ENCODE data around the gene RBMS3.

The RBMS3 gene

GRCh38 chr3:29565236-29565635, 284.4 kb downstream of the RBMS3 start:
- Histone ChIP-seq H3K4ac (ENCODE audit: low read depth, low read length) (no peak overlapping the region), H3K4me1 (ENCODE audit: control insufficient read depth in 1 of 2, insufficient read depth in 2 of 2, low read length in 2 of 2) (no peaks in the 10 kb centered on the region), H3K79me1 (ENCODE audit: low read length) (no peaks in the 10 kb centered on the region), H3K9me3 (ENCODE audit: insufficient read depth, low read depth, low read length) (no peaks in the 10 kb centered on the region), H3K36me3 (ENCODE audit: control insufficient read depth in 1 of 2, insufficient read depth in 2 of 2, low read length in 2 of 2) (no peaks in the 10 kb centered on the region), H4K8ac (ENCODE audit: low read depth, low read length) (no peak overlapping the region), H3K23ac (ENCODE audit: low read length) (no peak overlapping the region), H3K4me2 (ENCODE audit: low read length) (no peak overlapping the region), H3K79me2 (ENCODE audit: control insufficient read depth, insufficient read depth, low read length, poor library complexity) (no peaks in the 10 kb centered on the region), H2AFZ (ENCODE audit: insufficient read depth, low read length, poor library complexity) (no peak overlapping the region), H2AK5ac (ENCODE audit: low read length) (no peak overlapping the region), H3K9ac (ENCODE audit: low read length) (no peak overlapping the region), H2BK5ac (ENCODE audit: low read depth, low read length, poor library complexity) (no peak overlapping the region), H3K27ac (ENCODE audit: low read depth, low read length) (no peak overlapping the region), H4K91ac (ENCODE audit: low read depth, low read length) (no peak overlapping the region), H3K18ac (ENCODE audit: low read length) (no peak overlapping the region), H3K14ac (ENCODE audit: low read length) (no peak overlapping the region), H2BK120ac (ENCODE audit: insufficient read depth, low read length, poor library complexity) (no peak overlapping the region), H3K27me3 (ENCODE audit: insufficient read depth, low read length) (no peaks in the 10 kb centered on the region), H3K4me3 (ENCODE audit: low read depth, low read length) (no peak overlapping the region), H2BK12ac (ENCODE audit: low read length) (no peak overlapping the region), H4K12ac (ENCODE audit: low read depth, low read length) (no peak overlapping the region)
- DNase-seq, result no peak

DNA sequence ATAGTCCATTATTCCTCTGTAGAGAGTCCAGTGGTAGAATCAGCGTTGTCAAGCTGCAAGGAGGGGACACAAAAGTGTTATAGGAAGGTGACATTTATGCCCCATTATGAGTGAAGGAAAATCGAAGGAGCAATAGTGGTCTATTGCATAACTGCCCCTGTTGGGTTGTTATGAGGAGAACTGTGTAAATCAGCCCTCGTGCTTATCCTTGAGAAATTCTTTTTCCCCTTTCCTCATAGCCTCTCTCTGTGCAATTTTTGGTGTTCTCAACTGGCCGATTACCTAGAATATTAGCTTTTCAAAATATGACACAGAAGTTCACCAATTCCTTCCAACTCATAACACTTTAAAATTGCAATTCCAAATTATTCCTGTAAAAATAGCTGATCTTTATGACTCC, 286.6 kb downstream of the RBMS3 start:
- Histone ChIP-seq H3K27me3 (ENCODE audit: insufficient read depth, low read length) (no peaks in the 10 kb centered on the region), H2AFZ (ENCODE audit: insufficient read depth, low read length, poor library complexity) (no peak overlapping the region), H3K18ac (ENCODE audit: low read length) (no peak overlapping the region), H4K91ac (ENCODE audit: low read depth, low read length) (no peak overlapping the region), H2BK12ac (ENCODE audit: low read length) (no peak overlapping the region), H2AK5ac (ENCODE audit: low read length) (no peak overlapping the region), H3K4me3 (ENCODE audit: low read depth, low read length) (no peak overlapping the region), H3K9ac (ENCODE audit: low read length) (no peak overlapping the region), H4K8ac (ENCODE audit: low read depth, low read length) (no peak overlapping the region), H4K12ac (ENCODE audit: low read depth, low read length) (no peak overlapping the region), H2BK120ac (ENCODE audit: insufficient read depth, low read length, poor library complexity) (no peak overlapping the region), H3K4ac (ENCODE audit: low read depth, low read length) (no peak overlapping the region), H3K23ac (ENCODE audit: low read length) (no peak overlapping the region), H3K9me3 (ENCODE audit: insufficient read depth, low read depth, low read length) (no peaks in the 10 kb centered on the region), H2BK5ac (ENCODE audit: low read depth, low read length, poor library complexity) (no peak overlapping the region), H3K4me2 (ENCODE audit: low read length) (no peak overlapping the region), H3K27ac (ENCODE audit: low read depth, low read length) (no peak overlapping the region), H3K79me1 (ENCODE audit: low read length) (no peaks in the 10 kb centered on the region), H3K14ac (ENCODE audit: low read length) (no peak overlapping the region), H3K36me3 (ENCODE audit: control insufficient read depth in 1 of 2, insufficient read depth in 2 of 2, low read length in 2 of 2) (no peaks in the 10 kb centered on the region), H3K4me1 (ENCODE audit: control insufficient read depth in 1 of 2, insufficient read depth in 2 of 2, low read length in 2 of 2) (no peaks in the 10 kb centered on the region), H3K79me2 (ENCODE audit: control insufficient read depth, insufficient read depth, low read length, poor library complexity) (no peaks in the 10 kb centered on the region)
- WGBS (ENCODE audit: extremely low coverage, insufficient coverage, insufficient read length), result no CpG with 5 or more reads among the region's 4 CpGs
- no peak for DNase-seq

DNA sequence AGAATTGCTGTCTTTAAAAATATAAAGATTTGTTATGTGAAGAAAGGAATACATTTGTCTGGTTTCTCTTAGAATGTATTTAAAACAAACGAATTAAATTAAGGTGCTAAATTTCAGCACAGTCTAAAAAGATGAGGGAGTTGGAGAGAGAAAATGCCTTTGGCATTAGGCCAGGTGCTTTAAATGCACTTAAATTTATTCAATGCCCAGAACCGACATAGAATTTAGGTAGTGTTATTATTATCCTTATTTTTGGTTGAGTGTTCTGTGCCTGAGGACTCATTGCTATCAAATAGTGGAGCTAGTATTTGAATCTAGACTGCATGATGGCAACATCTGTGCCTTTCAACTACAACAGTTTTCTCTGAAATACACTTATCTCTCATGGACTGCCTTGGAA, 287.5 kb downstream of the RBMS3 start:
- H3K79me1 ChIP-seq (ENCODE audit: low read length), result no peaks in the 10 kb centered on the region
- no peak overlapping the region for H2BK12ac ChIP-seq (ENCODE audit: low read length)
- H3K79me2 ChIP-seq (ENCODE audit: control insufficient read depth, insufficient read depth, low read length, poor library complexity), result no peaks in the 10 kb centered on the region
- no peak overlapping the region for H4K12ac ChIP-seq (ENCODE audit: low read depth, low read length)
- no peak overlapping the region for H2BK120ac ChIP-seq (ENCODE audit: insufficient read depth, low read length, poor library complexity)
- no peak overlapping the region for H2AFZ ChIP-seq (ENCODE audit: insufficient read depth, low read length, poor library complexity)
- no peak overlapping the region for H2BK5ac ChIP-seq (ENCODE audit: low read depth, low read length, poor library complexity)
- no peak for DNase-seq
- H3K36me3 ChIP-seq (ENCODE audit: control insufficient read depth in 1 of 2, insufficient read depth in 2 of 2, low read length in 2 of 2), result no peaks in the 10 kb centered on the region
- H3K9ac ChIP-seq (ENCODE audit: low read length), result no peak overlapping the region
- no peak overlapping the region for H4K8ac ChIP-seq (ENCODE audit: low read depth, low read length)
- no peak overlapping the region for H4K91ac ChIP-seq (ENCODE audit: low read depth, low read length)
- no peaks in the 10 kb centered on the region for H3K27me3 ChIP-seq (ENCODE audit: insufficient read depth, low read length)
- no peak overlapping the region for H3K14ac ChIP-seq (ENCODE audit: low read length)
- H3K4ac ChIP-seq (ENCODE audit: low read depth, low read length), result no peak overlapping the region
- H3K18ac ChIP-seq (ENCODE audit: low read length), result no peak overlapping the region
- no peak overlapping the region for H3K4me3 ChIP-seq (ENCODE audit: low read depth, low read length)
- no peak overlapping the region for H3K4me2 ChIP-seq (ENCODE audit: low read length)
- no peak overlapping the region for H3K23ac ChIP-seq (ENCODE audit: low read length)
- H3K27ac ChIP-seq (ENCODE audit: low read depth, low read length), result no peak overlapping the region
- no peaks in the 10 kb centered on the region for H3K4me1 ChIP-seq (ENCODE audit: control insufficient read depth in 1 of 2, insufficient read depth in 2 of 2, low read length in 2 of 2)
- no peak overlapping the region for H2AK5ac ChIP-seq (ENCODE audit: low read length)
- no CpG with 5 or more reads among the region's 2 CpGs for WGBS (ENCODE audit: extremely low coverage, insufficient coverage, insufficient read length)
- no peaks in the 10 kb centered on the region for H3K9me3 ChIP-seq (ENCODE audit: insufficient read depth, low read depth, low read length)

GRCh38 chr3:29576181-29576580, 295.3 kb downstream of the RBMS3 start:
- H3K4me2 ChIP-seq (ENCODE audit: low read length), result no peak overlapping the region
- no peak overlapping the region for H2BK120ac ChIP-seq (ENCODE audit: insufficient read depth, low read length, poor library complexity)
- no peak overlapping the region for H3K4me3 ChIP-seq (ENCODE audit: low read depth, low read length)
- no peak for DNase-seq
- no peak overlapping the region for H2BK12ac ChIP-seq (ENCODE audit: low read length)
- no peak overlapping the region for H4K91ac ChIP-seq (ENCODE audit: low read depth, low read length)
- H3K79me1 ChIP-seq (ENCODE audit: low read length), result no peaks in the 10 kb centered on the region
- H3K18ac ChIP-seq (ENCODE audit: low read length), result no peak overlapping the region
- H2AK5ac ChIP-seq (ENCODE audit: low read length), result no peak overlapping the region
- H2BK5ac ChIP-seq (ENCODE audit: low read depth, low read length, poor library complexity), result no peak overlapping the region
- H4K12ac ChIP-seq (ENCODE audit: low read depth, low read length), result no peak overlapping the region
- no peak overlapping the region for H3K9ac ChIP-seq (ENCODE audit: low read length)
- H4K8ac ChIP-seq (ENCODE audit: low read depth, low read length), result no peak overlapping the region
- no peaks in the 10 kb centered on the region for H3K9me3 ChIP-seq (ENCODE audit: insufficient read depth, low read depth, low read length)
- no peaks in the 10 kb centered on the region for H3K79me2 ChIP-seq (ENCODE audit: control insufficient read depth, insufficient read depth, low read length, poor library complexity)
- no peak overlapping the region for H2AFZ ChIP-seq (ENCODE audit: insufficient read depth, low read length, poor library complexity)
- no CpG with 5 or more reads among the region's 1 CpG for WGBS (ENCODE audit: extremely low coverage, insufficient coverage, insufficient read length)
- H3K4me1 ChIP-seq (ENCODE audit: control insufficient read depth in 1 of 2, insufficient read depth in 2 of 2, low read length in 2 of 2), result no peaks in the 10 kb centered on the region
- no peak overlapping the region for H3K4ac ChIP-seq (ENCODE audit: low read depth, low read length)
- no peak overlapping the region for H3K27ac ChIP-seq (ENCODE audit: low read depth, low read length)
- no peaks in the 10 kb centered on the region for H3K36me3 ChIP-seq (ENCODE audit: control insufficient read depth in 1 of 2, insufficient read depth in 2 of 2, low read length in 2 of 2)
- H3K14ac ChIP-seq (ENCODE audit: low read length), result no peak overlapping the region
- H3K27me3 ChIP-seq (ENCODE audit: insufficient read depth, low read length), result no peaks in the 10 kb centered on the region
- H3K23ac ChIP-seq (ENCODE audit: low read length), result no peak overlapping the region

DNA sequence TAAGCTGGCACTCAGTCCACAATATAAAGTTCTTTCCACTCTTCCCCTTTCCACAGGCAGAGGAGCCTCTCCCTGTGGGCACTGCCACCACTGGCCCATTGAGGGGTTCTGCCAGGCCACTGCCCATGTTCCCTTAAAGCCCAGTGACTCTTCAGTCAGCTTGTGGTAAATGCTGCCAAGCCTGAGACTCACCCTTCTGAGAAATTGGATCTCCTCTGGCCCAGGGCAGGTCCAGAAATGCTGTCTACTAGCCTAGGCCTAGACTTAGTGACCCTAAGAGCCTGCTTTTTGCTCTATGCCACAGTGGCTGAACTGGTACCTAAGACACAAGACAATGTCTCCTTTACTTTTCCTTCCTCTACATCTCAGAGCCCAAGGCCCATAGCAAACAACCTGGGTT, 295.8 kb downstream of the RBMS3 start:
- Histone ChIP-seq H3K23ac (ENCODE audit: low read length) (no peak overlapping the region), H3K9me3 (ENCODE audit: insufficient read depth, low read depth, low read length) (no peaks in the 10 kb centered on the region), H2BK12ac (ENCODE audit: low read length) (no peak overlapping the region), H3K27ac (ENCODE audit: low read depth, low read length) (no peak overlapping the region), H3K14ac (ENCODE audit: low read length) (no peak overlapping the region), H2BK120ac (ENCODE audit: insufficient read depth, low read length, poor library complexity) (no peak overlapping the region), H3K4me1 (ENCODE audit: control insufficient read depth in 1 of 2, insufficient read depth in 2 of 2, low read length in 2 of 2) (no peaks in the 10 kb centered on the region), H2AK5ac (ENCODE audit: low read length) (no peak overlapping the region), H2BK5ac (ENCODE audit: low read depth, low read length, poor library complexity) (no peak overlapping the region), H3K36me3 (ENCODE audit: control insufficient read depth in 1 of 2, insufficient read depth in 2 of 2, low read length in 2 of 2) (no peaks in the 10 kb centered on the region), H2AFZ (ENCODE audit: insufficient read depth, low read length, poor library complexity) (no peak overlapping the region), H3K4ac (ENCODE audit: low read depth, low read length) (no peak overlapping the region), H3K79me1 (ENCODE audit: low read length) (no peaks in the 10 kb centered on the region), H4K12ac (ENCODE audit: low read depth, low read length) (no peak overlapping the region), H3K4me2 (ENCODE audit: low read length) (no peak overlapping the region), H3K9ac (ENCODE audit: low read length) (no peak overlapping the region), H3K27me3 (ENCODE audit: insufficient read depth, low read length) (no peaks in the 10 kb centered on the region), H4K8ac (ENCODE audit: low read depth, low read length) (no peak overlapping the region), H3K4me3 (ENCODE audit: low read depth, low read length) (no peak overlapping the region), H4K91ac (ENCODE audit: low read depth, low read length) (no peak overlapping the region), H3K79me2 (ENCODE audit: control insufficient read depth, insufficient read depth, low read length, poor library complexity) (no peaks in the 10 kb centered on the region), H3K18ac (ENCODE audit: low read length) (no peak overlapping the region)
- DNase-seq, result no peak
